GM19193 (cell line): ENCODE results near the gene ABCB11.

Experiments
- POLR2A ChIP-seq: IDR thresholded peaks from 4 replicates; pipeline ENCODE4 v1.6.1; 2011; ENCODE audit not compliant: insufficient read depth, insufficient read length; ENCODE audit errors: extremely low read depth

The ABCB11 gene

DNA sequence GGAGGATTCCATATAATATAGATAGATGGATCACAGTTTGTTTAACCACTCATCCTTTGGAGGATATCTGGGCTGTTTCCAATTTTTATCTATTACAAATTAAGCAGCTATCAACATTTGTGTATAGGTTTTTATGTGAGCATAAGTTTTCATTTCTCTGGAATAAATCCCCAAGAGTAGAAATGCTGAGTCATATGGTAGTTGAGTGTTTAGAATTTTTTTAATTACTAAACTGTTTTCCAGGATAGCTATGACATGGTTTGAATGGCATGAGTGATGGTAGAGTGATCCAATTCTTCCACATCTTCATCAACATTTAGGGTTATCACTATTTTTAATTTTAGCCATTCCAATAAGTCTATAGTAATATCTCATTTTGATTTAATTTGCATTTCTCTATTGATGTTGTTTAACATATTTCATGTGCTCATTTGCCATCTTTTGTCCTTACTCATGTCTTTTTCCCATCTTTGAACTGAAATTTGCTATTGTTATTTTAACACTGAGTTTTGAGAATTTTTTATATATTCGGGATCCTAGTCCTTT is 31.4 kb downstream of the ABCB11 start:
- no peak for TF ChIP-seq POLR2A

DNA sequence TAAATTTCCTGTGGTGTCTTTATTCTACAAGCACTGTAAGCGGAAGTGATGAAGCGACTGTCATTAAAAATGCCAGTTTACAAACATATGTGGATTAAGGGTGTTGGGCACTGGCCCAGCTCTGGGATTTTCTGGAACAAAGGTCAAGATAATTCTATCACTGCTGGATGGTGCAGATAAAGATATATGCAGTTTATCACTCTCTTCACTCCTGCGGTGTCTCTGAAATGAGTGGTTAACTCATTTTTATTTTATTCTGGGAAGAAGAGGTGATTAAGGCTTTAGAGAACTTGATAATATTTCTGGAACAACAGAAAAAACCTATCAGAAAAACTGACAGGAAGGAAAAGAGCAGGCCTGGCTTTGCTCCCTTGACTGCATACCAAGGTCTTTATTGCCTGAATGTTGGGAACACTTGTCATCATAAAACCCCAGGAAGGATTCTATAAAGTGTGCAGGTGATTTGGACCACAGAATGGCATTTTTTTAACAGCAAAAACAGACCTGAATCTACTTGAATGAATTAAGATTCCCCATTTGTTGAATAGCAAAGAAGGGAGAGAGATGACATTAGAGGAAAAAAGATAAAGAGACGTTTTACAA is 32.4 kb downstream of the ABCB11 start:
- no peak for TF ChIP-seq POLR2A

DNA sequence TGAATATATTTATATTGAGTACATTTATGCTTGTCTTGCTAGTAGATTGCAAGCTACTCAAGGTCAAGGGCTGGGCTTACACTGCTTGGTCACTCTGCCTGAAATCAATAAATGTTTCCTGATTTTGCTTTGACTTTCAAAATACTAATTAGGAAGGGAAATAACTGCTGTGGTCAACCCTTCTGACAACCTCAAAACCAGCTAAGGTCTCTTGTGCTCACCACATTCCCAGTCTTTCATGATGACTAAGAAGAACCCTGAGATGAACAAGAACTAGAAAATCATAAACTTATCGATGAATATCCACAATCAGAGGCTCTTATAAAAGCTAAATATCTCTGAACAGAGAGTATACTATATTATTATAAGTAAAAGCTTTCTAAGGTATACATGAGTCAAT is 33.3 kb downstream of the ABCB11 start:
- no peak for TF ChIP-seq POLR2A

DNA sequence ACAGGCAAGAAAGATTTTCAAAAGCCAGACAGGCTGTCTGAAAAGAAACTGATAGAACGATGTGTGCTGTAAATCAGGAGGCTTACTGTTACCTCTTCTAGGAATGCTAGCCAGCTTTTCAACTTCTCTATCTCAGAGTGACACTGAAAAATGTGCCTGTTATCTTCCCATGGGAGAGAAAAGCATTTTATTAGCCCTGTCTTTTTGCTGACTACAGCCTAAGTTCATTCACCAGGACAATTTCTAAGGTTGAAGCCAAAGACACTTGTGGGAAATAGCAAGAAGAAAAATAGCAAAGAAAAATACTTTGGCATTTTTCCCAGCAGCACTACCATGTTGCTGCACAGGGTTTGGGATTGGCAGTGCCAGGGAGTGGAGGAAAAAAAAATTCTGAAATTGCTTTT is 34.0 kb downstream of the ABCB11 start:
- TF ChIP-seq POLR2A, result no peak

DNA sequence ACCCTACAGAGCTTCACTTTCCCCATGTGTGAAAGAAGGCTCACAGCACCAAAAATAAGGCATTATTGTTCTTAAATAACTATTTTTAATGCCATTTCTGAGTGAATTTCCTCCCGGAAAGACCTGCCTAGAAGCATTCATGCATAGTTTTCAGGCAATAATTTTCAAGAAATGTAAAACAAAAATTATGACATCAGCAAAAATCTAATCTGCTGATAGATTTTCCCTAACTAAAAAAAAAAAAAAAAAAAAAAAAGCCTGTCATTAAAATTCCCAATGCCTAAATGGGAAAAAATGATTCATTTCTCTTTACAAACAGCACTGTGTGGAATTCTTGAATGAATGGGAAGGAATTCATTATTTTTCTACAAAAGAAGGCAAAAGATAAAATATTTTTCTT is 35.4 kb downstream of the ABCB11 start:
- no peak for TF ChIP-seq POLR2A

DNA sequence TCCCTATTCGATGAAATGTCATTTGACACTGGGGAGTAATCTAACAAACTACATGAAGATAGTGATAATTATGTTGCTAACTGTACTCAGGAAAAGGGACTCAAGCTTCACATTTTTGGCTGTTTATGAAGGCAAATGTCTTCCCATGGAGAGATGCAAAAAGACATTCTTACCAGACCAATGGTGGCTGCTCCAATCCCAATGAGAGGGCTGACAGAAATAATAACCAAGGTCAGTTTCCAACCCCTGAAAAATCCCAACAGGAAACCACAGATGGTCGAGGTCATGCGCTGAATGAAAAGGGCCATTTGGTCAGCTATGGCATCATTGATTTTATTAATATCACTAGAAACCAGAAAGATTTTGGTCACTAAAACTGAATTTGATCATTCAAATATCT is 37.6 kb downstream of the ABCB11 start:
- no peak for TF ChIP-seq POLR2A

DNA sequence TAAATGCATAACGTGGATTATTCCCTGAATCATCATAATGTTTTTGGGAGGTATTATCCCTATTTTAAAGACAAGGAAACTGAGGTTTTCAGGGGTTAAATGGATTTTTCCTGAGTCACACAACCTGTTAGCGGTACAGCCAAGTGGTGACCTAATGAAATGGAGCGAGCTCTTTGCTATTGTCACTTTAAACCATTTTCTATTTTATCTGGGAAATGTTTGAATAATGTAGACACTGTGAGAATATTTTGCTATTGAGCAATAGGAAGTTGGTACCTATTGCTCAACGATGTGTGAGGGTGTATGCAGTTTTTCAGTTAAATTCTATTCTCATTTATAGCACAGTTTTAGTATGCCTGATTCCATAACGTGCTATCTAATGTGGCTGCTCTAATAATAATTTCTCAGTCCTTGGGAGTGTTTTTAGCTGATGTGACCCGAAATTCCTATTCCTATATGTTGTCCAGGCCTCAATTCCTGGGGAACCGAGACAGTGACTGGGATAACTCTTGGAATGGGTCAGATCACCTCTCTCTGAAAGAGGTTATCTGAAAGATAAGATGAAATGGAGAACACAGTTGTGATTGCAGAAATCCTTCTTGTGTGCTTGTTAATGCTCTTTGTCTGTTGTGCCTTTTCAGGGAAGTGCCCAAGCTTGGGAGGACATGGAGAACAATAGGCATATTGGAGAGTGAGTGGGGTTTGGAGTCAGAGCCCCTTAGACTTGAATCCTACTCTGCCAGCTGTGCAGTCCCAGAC is 38.4 kb downstream of the ABCB11 start:
- TF ChIP-seq POLR2A, result no peak

DNA sequence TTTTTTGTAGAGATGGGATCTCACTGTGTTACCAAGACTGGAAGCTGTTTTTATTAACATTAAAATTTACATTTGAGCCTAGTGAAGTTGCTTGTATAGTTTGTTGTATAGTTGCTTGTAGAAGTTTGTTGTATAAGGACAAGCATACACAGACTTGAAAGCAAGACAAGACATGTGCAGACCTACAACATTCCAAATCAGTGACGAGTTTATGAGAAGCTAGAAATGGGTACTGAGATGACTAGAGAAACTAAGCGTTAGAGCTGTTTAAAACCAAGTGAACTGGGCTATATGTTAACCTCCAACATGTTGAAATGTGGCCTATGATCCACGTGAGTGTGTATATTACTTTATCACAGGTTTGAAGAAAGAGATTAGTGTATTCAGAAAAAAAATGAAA is 39.1 kb downstream of the ABCB11 start:
- TF ChIP-seq POLR2A, result no peak

DNA sequence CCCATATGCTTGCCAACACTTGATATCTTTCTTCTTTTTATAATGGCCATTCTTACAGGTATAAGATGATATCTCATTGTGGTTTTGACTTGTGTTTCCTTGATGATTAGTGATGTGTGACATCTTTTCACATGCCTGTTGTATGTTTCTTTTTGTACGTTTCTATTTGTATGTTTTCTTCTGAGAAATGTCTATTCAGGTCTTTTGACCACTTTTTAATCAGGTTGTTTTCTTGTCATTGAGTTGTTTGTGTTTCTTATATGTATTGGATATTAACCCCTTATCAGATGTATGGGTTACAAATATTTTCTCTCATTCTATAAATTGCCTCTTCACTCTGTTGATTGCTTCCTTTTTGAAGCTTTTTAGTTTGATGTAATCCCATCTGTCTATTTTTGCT is 42.4 kb downstream of the ABCB11 start:
- no peak for TF ChIP-seq POLR2A

DNA sequence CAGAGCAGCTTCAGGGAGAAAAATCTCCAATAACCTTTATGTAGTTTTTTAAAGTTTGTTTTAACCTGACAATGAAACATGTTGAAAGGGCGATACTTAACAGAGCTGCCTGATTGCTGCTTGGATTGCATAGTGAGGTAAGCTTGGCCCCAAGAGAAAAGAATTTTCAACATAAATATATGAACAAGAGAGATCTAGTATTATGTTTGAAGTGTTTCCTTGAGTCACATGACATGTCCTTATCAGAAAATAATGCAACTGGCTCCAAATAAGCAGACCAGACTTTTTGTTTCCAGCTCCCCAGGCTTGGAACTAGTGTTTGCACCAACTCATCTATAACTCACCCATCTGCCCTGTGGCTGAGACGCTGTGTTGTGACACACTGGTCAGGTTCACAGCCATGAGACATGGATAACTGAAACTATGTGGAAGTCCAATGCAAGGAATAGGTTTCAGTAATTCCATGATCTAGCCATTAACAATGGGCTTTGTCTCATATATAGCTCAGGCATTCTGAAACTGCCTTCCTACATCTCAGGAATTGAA is 44.7 kb downstream of the ABCB11 start:
- no peak for TF ChIP-seq POLR2A

DNA sequence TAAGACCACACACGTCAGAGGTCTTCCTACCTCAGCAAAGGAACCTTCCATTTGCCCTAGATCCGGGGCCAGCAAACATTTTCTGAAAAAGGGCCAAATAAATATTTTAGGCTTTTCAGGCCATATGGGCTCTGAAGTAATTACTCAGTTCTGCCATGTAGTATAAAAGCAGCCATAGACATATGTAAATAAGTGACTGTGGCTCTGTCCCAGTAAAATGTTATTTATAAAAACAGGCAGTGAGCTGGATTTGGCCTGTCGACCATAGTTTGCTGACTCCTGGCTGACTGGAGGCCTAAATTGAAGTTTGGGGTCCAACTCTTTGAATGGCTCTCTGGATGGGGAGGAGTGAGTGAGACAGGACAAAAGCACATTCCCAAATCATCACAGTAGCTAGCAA is 49.5 kb downstream of the ABCB11 start:
- no peak for TF ChIP-seq POLR2A

DNA sequence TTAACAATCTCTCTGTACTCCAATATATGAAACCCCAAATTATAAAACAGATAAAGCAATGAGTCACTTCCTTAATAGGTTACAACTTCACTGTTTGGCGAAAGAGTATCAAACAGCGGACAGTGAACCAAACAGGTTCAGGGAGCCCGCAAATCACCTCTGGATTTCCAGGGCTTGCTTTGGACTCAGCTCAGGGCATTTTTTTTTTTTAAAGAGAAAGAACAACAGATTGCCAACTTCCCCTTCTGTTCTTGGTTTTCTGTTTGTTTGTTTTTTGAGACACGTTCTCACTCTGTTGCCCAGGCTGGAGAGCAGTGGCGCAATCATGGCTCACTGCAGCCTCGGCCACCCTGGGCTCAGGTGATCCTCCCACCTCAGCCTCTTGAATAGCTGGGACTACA is 52.7 kb downstream of the ABCB11 start:
- TF ChIP-seq POLR2A, result no peak

DNA sequence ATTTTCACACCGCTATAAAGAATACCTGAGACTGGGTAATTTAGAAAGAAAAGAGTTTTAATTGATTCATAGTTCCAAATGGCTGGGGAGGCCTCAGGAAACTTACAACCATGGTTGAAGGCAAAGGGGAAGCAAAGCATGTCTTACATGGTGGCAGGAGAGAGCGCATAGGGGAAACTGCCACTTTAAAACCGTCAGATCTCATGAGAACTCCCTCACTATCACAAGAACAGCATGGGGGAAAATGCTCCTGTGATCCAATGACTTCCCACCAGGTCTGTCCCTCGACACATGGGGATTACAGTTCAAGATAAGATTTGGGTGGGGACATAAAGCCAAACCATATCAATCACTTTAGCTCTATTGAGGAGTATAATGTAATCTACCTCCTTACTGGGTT is 53.5 kb downstream of the ABCB11 start:
- no peak for TF ChIP-seq POLR2A

DNA sequence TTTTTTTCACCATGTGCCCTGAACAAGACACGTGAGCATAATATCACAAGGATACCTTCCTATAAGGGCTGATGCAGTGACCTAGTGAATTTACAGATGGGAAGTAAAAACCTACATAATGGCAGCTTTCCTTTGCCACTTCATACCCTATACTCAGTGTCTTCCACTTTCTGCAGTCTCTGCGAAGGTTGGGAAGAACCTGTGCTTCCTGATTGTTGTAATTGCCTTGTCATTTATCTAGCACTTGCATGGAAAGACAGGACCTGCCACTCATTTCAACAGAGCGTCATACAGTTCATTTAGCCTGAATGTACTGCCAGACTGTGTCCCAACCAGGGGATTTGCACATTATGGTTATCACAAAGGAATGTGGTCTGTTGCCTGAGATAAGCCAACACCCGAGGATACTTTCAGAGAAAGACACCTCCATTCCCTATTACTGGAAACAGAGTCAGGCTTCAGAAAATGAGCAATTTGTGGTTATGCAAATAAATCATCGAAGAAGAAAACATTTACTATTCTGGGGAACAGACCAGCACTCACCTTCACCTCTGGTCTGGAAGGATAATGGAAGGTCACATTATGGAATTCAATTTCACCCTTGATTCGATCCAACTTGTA is 55.0 kb downstream of the ABCB11 start:
- no peak for TF ChIP-seq POLR2A

DNA sequence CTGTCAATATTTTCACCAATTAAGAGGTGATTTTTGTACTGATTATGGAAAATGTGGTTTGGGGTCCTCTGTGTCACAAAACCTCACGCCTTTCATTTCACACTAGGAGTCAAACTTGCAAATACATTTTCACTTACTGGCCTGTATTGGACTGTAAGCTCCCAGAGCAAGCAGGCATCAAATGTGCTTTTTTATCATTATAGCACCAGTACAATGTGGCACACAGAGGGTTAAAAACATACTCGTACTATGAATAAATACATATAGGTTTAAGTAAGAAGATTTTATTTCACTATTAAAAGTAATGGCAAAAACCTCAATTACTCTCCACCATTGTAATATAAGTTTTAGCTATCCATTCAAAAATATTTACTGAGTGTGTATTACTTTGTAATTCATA is 56.7 kb downstream of the ABCB11 start:
- no peak for TF ChIP-seq POLR2A

DNA sequence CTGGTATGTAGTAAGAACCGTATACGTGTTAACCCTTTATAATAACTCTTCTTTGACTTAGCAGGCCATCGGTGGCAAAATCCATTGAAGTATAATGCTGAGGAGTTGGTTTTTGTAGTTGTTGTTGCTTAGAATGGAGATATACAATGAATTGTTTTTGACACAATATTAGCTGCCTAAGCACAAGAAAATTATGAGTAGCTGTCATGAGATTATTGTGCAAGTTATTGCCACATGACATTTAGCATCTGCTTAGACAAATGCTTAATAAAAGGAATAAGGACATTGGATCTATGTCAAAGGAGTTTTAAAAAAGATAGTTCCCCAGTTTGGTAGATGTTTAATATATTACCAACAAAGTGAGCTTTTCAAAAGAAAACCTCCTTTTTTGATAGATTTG is 59.9 kb downstream of the ABCB11 start:
- no peak for TF ChIP-seq POLR2A

DNA sequence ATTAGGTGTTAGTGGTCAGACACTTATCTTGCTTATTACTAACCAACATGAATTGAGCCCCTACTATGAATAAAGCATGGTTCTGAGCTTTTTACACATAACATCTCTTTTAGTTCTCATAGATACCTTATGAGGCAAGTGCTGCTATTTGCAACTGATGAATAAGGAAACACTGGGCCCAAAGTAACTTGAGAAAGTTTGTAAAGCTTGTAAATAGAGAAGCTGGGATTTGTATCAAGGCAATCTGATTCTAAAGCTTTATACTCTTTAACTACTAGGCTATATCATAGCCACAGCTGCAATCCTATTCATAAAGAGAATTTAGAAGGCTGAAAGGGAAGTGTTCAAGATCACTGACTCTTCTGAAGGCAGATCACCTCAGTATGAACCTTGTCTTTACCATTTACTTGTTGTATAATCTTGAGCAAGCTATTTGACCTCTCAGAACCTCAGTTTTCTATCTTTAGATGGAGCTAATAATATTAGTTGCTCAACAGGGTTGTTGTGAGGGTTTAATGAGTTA is 60.4 kb downstream of the ABCB11 start:
- no peak for TF ChIP-seq POLR2A
